H1 (cell line): ENCODE measurements around the gene SLC38A10. TPM values are rescaled to one million over a fixed set of nuclear protein-coding genes. Genes with fewer than 3 reads are reported as not detected.

Experiments
- BCL11A ChIP-seq, 2 experiments: IDR thresholded peaks; one replicate each; pipeline ENCODE4 v1.6.1; 2011; ENCODE audit warnings: low read depth in 2 of 2, low read length in 2 of 2, mild to moderate bottlenecking in 2 of 2
- CEBPB ChIP-seq: IDR thresholded peaks from 2 replicates; pipeline ENCODE4 v1.6.1; 2012; ENCODE audit warnings: low read depth, low read length
- CTCF ChIP-seq, 3 experiments: IDR thresholded peaks; 1 replicate in 2 of 3; 2 replicates in 1 of 3; pipeline versions ENCODE4 v1.5.1 to v1.6.1; 2011; ENCODE audit warnings: low read length in 3 of 3, mild to moderate bottlenecking in 3 of 3, inconsistent platforms in 2 of 3, low read depth in 1 of 3, moderate library complexity in 1 of 3; ENCODE audit not compliant: insufficient read depth in 1 of 3; ENCODE audit errors: control extremely low read depth in 1 of 3
- HDAC2 ChIP-seq, 2 experiments: fragments of 300-600 bp in 1 of 2; sonication (generic) in 1 of 2; IDR thresholded peaks; 2 replicates each; pipeline ENCODE4 v1.6.1; 2011 to 2012; ENCODE audit warnings: low read depth in 2 of 2, low read length in 2 of 2, mild to moderate bottlenecking in 2 of 2, moderate library complexity in 2 of 2, borderline replicate concordance in 1 of 2, inconsistent platforms in 1 of 2
- HDAC6 ChIP-seq: IDR thresholded peaks from one replicate; pipeline ENCODE4 v1.7.1; 2012; ENCODE audit warnings: low read depth, mild to moderate bottlenecking, inconsistent platforms, low read length, moderate library complexity
- JUN ChIP-seq: IDR thresholded peaks from 2 replicates; pipeline ENCODE4 v1.6.1; 2011; ENCODE audit warnings: low read depth, mild to moderate bottlenecking, improper control_type of control experiment, low read length
- JUND ChIP-seq: IDR thresholded peaks from 2 replicates; pipeline ENCODE4 v1.6.1; 2011; ENCODE audit warnings: mild to moderate bottlenecking, improper control_type of control experiment, low read length
- RFX5 ChIP-seq: IDR thresholded peaks from 2 replicates; pipeline ENCODE4 v1.6.1; 2011; ENCODE audit warnings: low read depth, low read length, improper control_type of control experiment, borderline replicate concordance
- TAF1 ChIP-seq: IDR thresholded peaks from 2 replicates; pipeline ENCODE4 v1.6.1; 2011; ENCODE audit warnings: mild to moderate bottlenecking, low read depth, low read length
- polyA plus RNA-seq, 7 experiments: library from polyadenylated mRNA; depleted of rRNA in 3 of 7; stranded (reverse) in 5 of 7; unstranded in 2 of 7; fragments of >200 nt in 5 of 7; fragments of 200-250 nt in 2 of 7; gene quantifications; 1 replicate in 5 of 7; 2 replicates in 1 of 7; 4 replicates in 1 of 7; pipeline versions ENCODE4 v1.2.1 to v1.2.3, GENCODE V29; 2011 to 2013; ENCODE audit warnings: missing spikeins in 2 of 7, mixed read lengths in 2 of 7
- total RNA-seq: library from RNA; stranded (reverse); fragmentation: NEBNext Ultra II Directional; extraction: Animal tissue kit (Norgen Biotek cat#: 25700); gene quantifications from 2 replicates; pipeline ENCODE4 v1.2.1, GENCODE V29; 2021

Gene SLC38A10
- total and polyA plus RNA-seq, 2 of the 8 experiments (the other 6 are each of a cell fraction or from before 2014, with no cell fraction given): 26.4 to 41.0 TPM

- TF ChIP-seq JUN: no peak
- TF ChIP-seq HDAC2 (IDR thresholded peaks at IDR 0.05; ENCODE audit: borderline replicate concordance in 1 of 2, low read depth in 2 of 2, low read length in 2 of 2): no peak
- no peak for TF ChIP-seq HDAC6
- no peak for TF ChIP-seq TAF1
- no peak for TF ChIP-seq CEBPB
- no peak for TF ChIP-seq BCL11A (IDR thresholded peaks at IDR 0.05; ENCODE audit: low read depth in 2 of 2, low read length in 2 of 2)
- TF ChIP-seq JUND: no peak
- TF ChIP-seq CTCF (IDR thresholded peaks at IDR 0.05; ENCODE audit: control extremely low read depth in 1 of 3, insufficient read depth in 1 of 3, low read depth in 1 of 3, low read length in 3 of 3): no peak
- no peak for TF ChIP-seq RFX5
Observed at GRCh38 chr17:81300586-81301155, 5.6 kb upstream of the SLC38A10 start (continued).
